PC-3 (cell line): ENCODE results near the gene BACE1. TPM values are rescaled to one million over a fixed set of nuclear protein-coding genes. Genes with fewer than 3 reads are reported as not detected.

Experiments used
- ATAC-seq: fragments of 200-7000 bp; cut with Tn5 transposase; 2 replicates; pipeline ENCODE4 v1.9.1; 2020; ENCODE audit warnings: mild to moderate bottlenecking, moderate library complexity
- BruUV-seq: library from RNA; stranded (reverse); fragments of 400-500 nt; replicated peaks from 2 replicates; lab custom pipeline; 2021; lab: Mats Ljungman, UMichigan
- CTCF ChIA-PET: fragments of 300-600 bp; sonication (Branson Sonifier 250); formaldehyde crosslinking; loops from one replicate; lab custom pipeline; 2022; ENCODE audit warnings: antibody characterized with exemption; lab: Charles Lee
- POLR2A ChIA-PET: fragments of 300-600 bp; sonication (Branson Sonifier 250); formaldehyde crosslinking; loops from one replicate; lab custom pipeline; 2022; ENCODE audit warnings: antibody characterized with exemption; ENCODE audit not compliant: unreplicated experiment; lab: Charles Lee
- DNase-seq: peaks from one replicate; pipeline ENCODE4 v3.0.0-alpha.2; 2015
- H2AFZ ChIP-seq: fragments of 300-600 bp; sonication (generic); 2 replicates; pipeline ENCODE4 v1.6.0; 2016; ENCODE audit warnings: antibody characterized with exemption, low read length
- H3F3A ChIP-seq: fragments of 300-600 bp; sonication (generic); one replicate; pipeline ENCODE4 v1.6.0; 2017; ENCODE audit warnings: antibody characterized with exemption, low read length, control low read depth, mild to moderate bottlenecking; ENCODE audit not compliant: unreplicated experiment
- H3K27ac ChIP-seq: fragments of 300-600 bp; sonication (generic); 2 replicates; pipeline ENCODE4 v1.5.1; 2016; ENCODE audit warnings: mild to moderate bottlenecking, low read length
- H3K27me3 ChIP-seq: fragments of 300-600 bp; sonication (generic); 2 replicates; pipeline ENCODE4 v1.6.1; 2016; ENCODE audit warnings: low read length, mixed read lengths
- H3K36me3 ChIP-seq: fragments of 300-600 bp; sonication (generic); 2 replicates; pipeline ENCODE4 v1.6.1; 2016; ENCODE audit warnings: low read depth, mixed run types, low read length, mixed read lengths
- H3K4me1 ChIP-seq: fragments of 300-600 bp; sonication (generic); 2 replicates; pipeline ENCODE4 v1.5.1; 2016; ENCODE audit warnings: low read length; ENCODE audit not compliant: insufficient read depth
- H3K4me2 ChIP-seq: fragments of 300-600 bp; sonication (generic); 2 replicates; pipeline ENCODE4 v1.6.0; 2016; ENCODE audit warnings: low read length
- H3K4me3 ChIP-seq: fragments of 300-600 bp; sonication (generic); 2 replicates; pipeline ENCODE4 v1.5.1; 2016; ENCODE audit warnings: mild to moderate bottlenecking, low read length, mixed read lengths
- H3K79me2 ChIP-seq: fragments of 300-600 bp; sonication (generic); 2 replicates; pipeline ENCODE4 v1.6.1; 2017; ENCODE audit warnings: low read length, mixed read lengths
- H3K9ac ChIP-seq: fragments of 300-600 bp; sonication (generic); 2 replicates; pipeline ENCODE4 v1.6.0; 2016; ENCODE audit warnings: mild to moderate bottlenecking, low read length
- H3K9me2 ChIP-seq: fragments of 300-600 bp; sonication (generic); replicated peaks from 2 replicates; pipeline ENCODE4 v1.6.1; 2016; ENCODE audit warnings: mixed run types, low read length, mixed read lengths
- H3K9me3 ChIP-seq: fragments of 300-600 bp; sonication (generic); 2 replicates; pipeline ENCODE4 v1.6.1; 2016; ENCODE audit warnings: low read length, mixed read lengths
- H4K20me1 ChIP-seq: fragments of 300-600 bp; sonication (generic); 2 replicates; pipeline ENCODE4 v1.6.1; 2016; ENCODE audit warnings: low read length, mixed read lengths
- EZH2 ChIP-seq: fragments of 300-600 bp; sonication (generic); IDR thresholded peaks from one replicate; pipeline ENCODE4 v1.6.1; 2017; ENCODE audit warnings: antibody characterized with exemption, mild to moderate bottlenecking, low read length; ENCODE audit not compliant: unreplicated experiment
- EZH2phosphoT487 ChIP-seq: fragments of 300-600 bp; sonication (generic); IDR thresholded peaks from 2 replicates; pipeline ENCODE4 v1.6.1; 2018; ENCODE audit warnings: mild to moderate bottlenecking, antibody characterized with exemption, low read length, borderline replicate concordance
- intact Hi-C: fragments of 100-400 bp; cut with micrococcal nuclease; formaldehyde crosslinking; loops from 2 replicates; pipeline ENCODE4 v1.9.0; 2023
- total RNA-seq: library from RNA; depleted of rRNA; stranded (reverse); fragments of >200 nt; gene quantifications from 2 replicates; pipeline ENCODE4 v1.2.3, GENCODE V29; 2014
- TF ChIP-seq, protein P1 (sequence below): fragments of 300-600 bp; sonication (generic); conservative IDR thresholded peaks from 2 replicates; pipeline ENCODE4 v1.5.1; 2017; ENCODE audit warnings: antibody characterized with exemption, low read depth, mild to moderate bottlenecking, low read length

Gene BACE1
- total RNA-seq, 1 experiment from 2014 or later = 16.8 TPM

DNA sequence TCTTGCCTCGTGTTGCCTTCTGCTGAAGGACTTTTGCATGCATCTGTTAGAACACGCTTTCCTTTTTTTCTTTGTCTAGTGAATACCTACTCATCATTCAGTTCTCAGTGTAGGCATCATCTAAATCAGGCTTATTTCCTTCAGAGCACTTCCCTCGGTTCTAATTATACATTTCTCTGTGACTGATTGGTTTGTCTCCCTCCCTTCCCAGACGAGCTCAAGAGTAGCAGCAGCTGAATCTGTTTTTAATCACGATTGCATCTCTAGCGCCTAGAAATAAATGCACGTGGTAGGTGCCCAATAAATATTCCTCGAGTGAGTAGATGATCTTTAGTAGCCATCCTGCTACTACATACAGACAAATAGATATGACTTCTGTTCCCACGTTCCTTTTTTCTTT, 17.9 kb upstream of the BACE1 start:
- H2AFZ ChIP-seq = no peak overlapping the region
- H3K4me1 ChIP-seq = peaks cover 6% of the 10 kb centered on the region
- H3K79me2 ChIP-seq = peaks cover 12% of the 10 kb centered on the region
- no peaks in the 10 kb centered on the region for H3K9me2 ChIP-seq
- no peak overlapping the region for H3K4me3 ChIP-seq
- H3K27me3 ChIP-seq = no peaks in the 10 kb centered on the region
- no peaks in the 10 kb centered on the region for H3F3A ChIP-seq
- H3K36me3 ChIP-seq = peaks cover 3% of the 10 kb centered on the region; the same call in 1 of the 2 replicates
- TF ChIP-seq, protein P1, sequence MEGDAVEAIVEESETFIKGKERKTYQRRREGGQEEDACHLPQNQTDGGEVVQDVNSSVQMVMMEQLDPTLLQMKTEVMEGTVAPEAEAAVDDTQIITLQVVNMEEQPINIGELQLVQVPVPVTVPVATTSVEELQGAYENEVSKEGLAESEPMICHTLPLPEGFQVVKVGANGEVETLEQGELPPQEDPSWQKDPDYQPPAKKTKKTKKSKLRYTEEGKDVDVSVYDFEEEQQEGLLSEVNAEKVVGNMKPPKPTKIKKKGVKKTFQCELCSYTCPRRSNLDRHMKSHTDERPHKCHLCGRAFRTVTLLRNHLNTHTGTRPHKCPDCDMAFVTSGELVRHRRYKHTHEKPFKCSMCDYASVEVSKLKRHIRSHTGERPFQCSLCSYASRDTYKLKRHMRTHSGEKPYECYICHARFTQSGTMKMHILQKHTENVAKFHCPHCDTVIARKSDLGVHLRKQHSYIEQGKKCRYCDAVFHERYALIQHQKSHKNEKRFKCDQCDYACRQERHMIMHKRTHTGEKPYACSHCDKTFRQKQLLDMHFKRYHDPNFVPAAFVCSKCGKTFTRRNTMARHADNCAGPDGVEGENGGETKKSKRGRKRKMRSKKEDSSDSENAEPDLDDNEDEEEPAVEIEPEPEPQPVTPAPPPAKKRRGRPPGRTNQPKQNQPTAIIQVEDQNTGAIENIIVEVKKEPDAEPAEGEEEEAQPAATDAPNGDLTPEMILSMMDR = no peak
- TF ChIP-seq EZH2phosphoT487 = no peak
- no peak for TF ChIP-seq EZH2
- H3K4me2 ChIP-seq = no peak overlapping the region
- H3K9me3 ChIP-seq = no peaks in the 10 kb centered on the region
- no peak overlapping the region for H3K9ac ChIP-seq
- no peak overlapping the region for H3K27ac ChIP-seq
- POLR2A ChIA-PET = no interaction called here
- intact Hi-C loops = no loop called here
- CTCF ChIA-PET = no interaction called here
- no TSS peak for BruUV-seq
- no peaks in the 10 kb centered on the region for H4K20me1 ChIP-seq
- DNase-seq = no peak
- ATAC-seq = no peak

DNA sequence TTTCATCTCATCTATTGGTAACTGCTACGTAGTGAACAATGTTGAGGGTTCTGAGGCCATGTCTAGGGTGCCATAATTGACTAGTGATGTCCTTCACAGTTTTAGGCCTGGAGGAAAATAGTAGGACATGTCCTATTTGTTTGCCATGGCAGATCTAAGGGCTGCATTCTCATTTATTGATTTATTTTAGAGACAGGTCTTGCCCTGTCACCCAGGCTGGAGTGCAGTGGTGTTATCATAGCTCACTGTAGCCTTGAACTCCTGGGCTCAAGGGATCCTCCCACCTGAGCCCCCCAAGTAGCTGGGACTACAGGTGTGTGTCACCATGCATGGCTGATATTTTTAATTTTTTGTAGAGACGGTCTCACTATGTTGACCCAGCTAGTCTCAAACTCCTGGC, 16.8 kb upstream of the BACE1 start:
- H3K27me3 ChIP-seq = no peaks in the 10 kb centered on the region
- H3K4me1 ChIP-seq = peaks cover 10% of the 10 kb centered on the region
- TF ChIP-seq, protein P1 = no peak
- TF ChIP-seq EZH2phosphoT487 (no peak), EZH2 (no peak)
- no TSS peak for BruUV-seq
- H3K9me2 ChIP-seq = no peaks in the 10 kb centered on the region
- CTCF ChIA-PET = no interaction called here
- H4K20me1 ChIP-seq = no peaks in the 10 kb centered on the region
- ATAC-seq (no peak), DNase-seq (no peak)
- no peaks in the 10 kb centered on the region for H3F3A ChIP-seq
- H3K4me3 ChIP-seq = no peak overlapping the region
- intact Hi-C loops = no loop called here
- no peak overlapping the region for H3K27ac ChIP-seq
- H3K9ac ChIP-seq = no peak overlapping the region
- no peaks in the 10 kb centered on the region for H3K9me3 ChIP-seq
- POLR2A ChIA-PET = no interaction called here
- no peak overlapping the region for H2AFZ ChIP-seq
- H3K79me2 ChIP-seq = peaks cover 19% of the 10 kb centered on the region
- H3K4me2 ChIP-seq = no peak overlapping the region
- peaks cover 3% of the 10 kb centered on the region; the same call in 1 of the 2 replicates for H3K36me3 ChIP-seq

DNA sequence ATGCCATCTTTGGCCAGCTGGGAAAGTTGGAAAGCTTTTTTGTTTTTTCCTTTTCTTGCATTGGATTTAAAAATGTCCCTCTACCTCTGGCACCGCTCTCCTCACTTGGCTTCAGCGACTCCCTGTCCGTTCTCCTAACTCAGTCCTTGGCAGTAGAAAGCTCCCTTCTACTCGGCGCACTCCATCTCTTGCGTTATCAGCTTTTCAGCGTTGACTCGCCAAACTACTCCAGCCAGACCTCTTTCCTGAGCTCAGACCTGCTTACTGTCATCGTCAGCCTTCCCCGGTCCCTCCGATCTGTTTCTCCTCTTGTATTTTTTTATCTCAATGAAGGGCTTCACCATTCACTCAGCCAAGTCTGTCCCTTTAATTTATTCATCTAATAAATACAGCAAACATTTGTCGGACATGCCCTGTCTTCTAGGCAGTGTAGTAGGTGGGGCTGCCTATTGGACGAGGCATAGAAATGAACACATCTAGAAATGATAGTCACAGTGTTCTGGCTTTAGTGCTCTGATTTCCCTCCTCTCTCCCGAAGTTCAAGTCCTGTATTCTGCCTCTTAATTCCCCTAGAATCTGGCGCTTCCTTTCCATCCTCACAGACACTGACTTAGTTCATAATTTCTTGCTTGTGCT, 12.4 kb upstream of the BACE1 start:
- no peaks in the 10 kb centered on the region for H3K9me2 ChIP-seq
- H3K27ac ChIP-seq = peak overlapping the region; percentile 57
- TSS peak; percentile 51 for BruUV-seq
- peak overlapping the region; percentile 69 for H3K9ac ChIP-seq
- ATAC-seq = peak; percentile 26
- H3K79me2 ChIP-seq = peaks cover 19% of the 10 kb centered on the region
- no peaks in the 10 kb centered on the region for H3K36me3 ChIP-seq
- TF ChIP-seq EZH2phosphoT487 (no peak), EZH2 (no peak)
- TF ChIP-seq, protein P1 = no peak
- H3K9me3 ChIP-seq = no peaks in the 10 kb centered on the region
- peak overlapping the region; percentile 76 for H3K4me3 ChIP-seq
- H4K20me1 ChIP-seq = no peaks in the 10 kb centered on the region
- intact Hi-C loops = loop anchor here (1.0 kb wide), 1 partner anchor 89 kb away; no protein-coding TSS in a partner anchor
- H3K27me3 ChIP-seq = no peaks in the 10 kb centered on the region
- peak overlapping the region; percentile 95 for H3K4me2 ChIP-seq
- peaks cover 10% of the 10 kb centered on the region for H3K4me1 ChIP-seq
- ChIA-PET POLR2A (interaction anchor here (0.6 to 1.0 kb wide), 3 partner anchors 13 to 85 kb away, joined by 3 to 7 read pairs (median 4); partner anchors contain the start of gene BACE1), CTCF (no interaction called here)
- no peaks in the 10 kb centered on the region for H3F3A ChIP-seq
- peak; percentile 44 for DNase-seq
- H2AFZ ChIP-seq = peak overlapping the region; percentile 93
